ENCODE results near the gene SLIT3.

GRCh38 chr5:168649306-168649705 is 651.6 kb downstream of the SLIT3 start:
- TF ChIP-seq POLR2A (IDR thresholded peaks at IDR 0.05; ENCODE audit: low read length) (no peak), GATA1 (IDR thresholded peaks at IDR 0.05; ENCODE audit: low read depth, low read length) (no peak)

Data from erythroblast (primary cell).